Measurements from ENCODE around the gene FOXL3.
A peak's percentile ranks its signal among the peaks of the same experiment; 100 is the strongest.
"Not testable (repeated sequence)": the region's sequence is repeated elsewhere in the genome, so short reads cannot be mapped to it uniquely, and the experiment has no call there.

FOXL3 gene

DNA sequence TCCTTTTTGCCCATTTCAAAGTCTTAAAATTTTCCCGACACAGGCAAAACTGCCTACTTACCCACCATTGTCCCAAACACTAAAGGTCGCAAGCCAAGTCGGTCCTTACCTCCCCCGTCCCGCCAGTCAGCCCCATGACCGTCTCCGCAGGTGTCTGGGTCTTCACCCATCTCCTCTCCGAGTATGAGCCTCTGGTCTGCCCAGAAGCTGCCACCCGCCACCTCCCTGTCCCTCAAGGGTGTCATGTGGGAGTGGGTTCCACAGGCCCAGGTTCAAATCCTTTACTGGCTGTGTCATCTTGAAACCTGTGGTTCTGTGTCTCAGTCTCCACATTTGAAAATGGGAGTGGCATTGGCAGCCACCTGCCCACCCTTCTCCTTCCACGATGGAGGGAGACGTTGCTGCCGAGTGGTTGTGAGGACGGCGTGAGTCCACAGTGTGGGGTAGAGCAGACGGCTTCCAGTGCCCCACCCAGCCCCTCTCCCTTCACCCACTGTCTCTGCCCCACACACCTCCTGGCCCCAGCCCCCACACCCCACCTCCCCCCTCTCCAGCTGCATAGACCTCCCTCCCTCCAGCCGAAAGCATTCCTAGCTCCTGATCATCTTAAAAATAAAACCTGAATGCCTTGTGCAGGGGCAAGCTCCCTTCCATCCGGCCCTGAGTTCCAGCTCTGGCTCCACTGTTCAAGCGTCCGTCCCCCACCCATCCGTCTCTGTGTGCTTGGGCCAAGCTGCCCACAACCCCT, 35.3 kb downstream of the FOXL3 start:
- no peak for DNase-seq

DNA sequence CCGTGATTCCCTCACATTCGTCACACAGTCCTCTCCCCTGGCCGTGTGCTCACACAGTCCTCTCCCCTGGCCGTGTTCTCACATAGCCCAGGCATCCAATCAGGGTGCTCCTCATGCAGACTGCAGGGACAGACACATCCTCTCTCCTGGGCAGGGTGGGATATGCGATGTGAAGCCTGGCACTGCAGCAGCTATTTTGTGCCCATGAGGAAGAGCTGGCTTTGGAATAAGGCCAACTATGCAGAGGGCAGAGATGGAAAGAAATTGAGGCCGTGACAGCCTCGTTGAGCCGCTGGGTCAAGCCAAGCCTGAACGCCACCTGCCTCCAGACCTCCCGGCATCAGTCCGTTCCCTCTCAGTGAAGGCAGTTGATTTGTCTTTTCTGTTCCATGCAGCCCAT, 35.8 kb downstream of the FOXL3 start:
- no peak for DNase-seq

DNA sequence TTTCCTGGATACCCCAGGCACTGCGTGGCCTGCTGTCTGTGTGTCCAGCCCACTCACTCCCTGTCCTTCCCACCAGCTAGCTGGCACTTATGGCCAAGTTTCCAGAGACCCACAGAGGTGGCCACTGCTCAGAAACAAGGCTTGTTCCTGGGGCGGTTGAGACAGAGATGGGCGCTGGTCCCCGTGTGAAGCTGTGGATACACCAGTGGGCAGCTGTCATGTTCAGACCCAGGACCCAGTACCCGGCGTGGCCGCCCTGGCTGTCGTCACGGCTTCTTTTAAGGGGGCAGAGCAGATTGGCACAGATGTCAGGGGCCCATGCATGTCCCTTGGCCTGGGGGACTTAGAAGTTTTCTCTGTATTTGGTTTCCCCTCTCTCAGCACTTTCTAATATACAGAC, 36.3 kb downstream of the FOXL3 start:
- DNase-seq: no peak

DNA sequence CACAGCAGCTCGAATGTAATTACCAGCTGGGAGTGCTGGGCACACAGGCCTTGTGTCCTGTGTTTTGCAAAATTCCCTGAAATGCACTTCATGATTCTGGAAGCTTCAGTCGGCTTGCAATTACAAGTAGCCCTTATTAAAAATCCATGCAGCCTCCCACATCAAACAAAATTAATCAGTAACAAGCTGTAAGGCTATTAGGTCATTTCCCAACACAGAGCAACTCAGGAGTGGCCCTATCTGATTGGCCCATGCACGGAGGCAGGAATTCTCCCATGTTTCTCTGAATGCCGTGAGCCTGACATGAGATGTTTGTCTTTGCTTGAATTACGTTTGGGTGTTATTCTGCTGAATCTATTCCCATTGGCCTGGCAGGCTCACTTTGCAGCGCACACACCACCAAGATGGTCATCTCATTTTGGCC, 36.9 kb downstream of the FOXL3 start:
- no peak for DNase-seq

DNA sequence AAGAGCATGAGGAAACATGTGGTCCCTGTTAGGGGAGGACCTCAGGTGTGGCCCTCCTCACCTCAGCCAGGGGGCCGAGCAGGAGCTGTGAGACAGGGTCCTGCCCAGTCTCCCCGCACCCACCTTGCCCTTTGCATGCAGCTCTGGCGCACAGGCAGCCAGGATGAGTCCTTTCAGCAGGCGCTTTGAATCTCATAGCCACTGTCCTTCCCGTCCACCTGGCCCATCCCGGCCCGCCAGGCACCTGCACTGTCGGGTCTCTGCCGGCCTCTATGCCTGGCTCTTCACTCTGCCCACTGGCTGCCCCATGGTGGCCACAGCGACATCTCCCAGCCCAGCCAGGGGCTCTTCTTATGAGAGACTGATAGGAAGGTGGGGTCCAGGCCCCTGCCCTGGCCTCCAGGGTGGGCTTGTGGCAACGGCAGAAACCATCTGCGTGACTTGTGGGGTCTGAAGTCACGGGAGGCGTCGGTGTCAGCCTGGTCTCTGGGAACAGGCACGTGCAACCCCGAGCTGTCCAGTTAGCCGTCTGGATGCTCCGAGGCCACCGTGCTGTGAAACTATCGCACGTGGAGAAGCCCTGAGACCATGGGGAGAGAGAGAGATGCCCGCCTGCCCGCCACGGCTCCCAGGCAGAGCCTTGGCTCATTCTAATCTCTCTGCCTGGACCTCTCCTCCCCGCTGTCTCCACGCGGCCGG, 37.4 kb downstream of the FOXL3 start:
- no peak for DNase-seq

DNA sequence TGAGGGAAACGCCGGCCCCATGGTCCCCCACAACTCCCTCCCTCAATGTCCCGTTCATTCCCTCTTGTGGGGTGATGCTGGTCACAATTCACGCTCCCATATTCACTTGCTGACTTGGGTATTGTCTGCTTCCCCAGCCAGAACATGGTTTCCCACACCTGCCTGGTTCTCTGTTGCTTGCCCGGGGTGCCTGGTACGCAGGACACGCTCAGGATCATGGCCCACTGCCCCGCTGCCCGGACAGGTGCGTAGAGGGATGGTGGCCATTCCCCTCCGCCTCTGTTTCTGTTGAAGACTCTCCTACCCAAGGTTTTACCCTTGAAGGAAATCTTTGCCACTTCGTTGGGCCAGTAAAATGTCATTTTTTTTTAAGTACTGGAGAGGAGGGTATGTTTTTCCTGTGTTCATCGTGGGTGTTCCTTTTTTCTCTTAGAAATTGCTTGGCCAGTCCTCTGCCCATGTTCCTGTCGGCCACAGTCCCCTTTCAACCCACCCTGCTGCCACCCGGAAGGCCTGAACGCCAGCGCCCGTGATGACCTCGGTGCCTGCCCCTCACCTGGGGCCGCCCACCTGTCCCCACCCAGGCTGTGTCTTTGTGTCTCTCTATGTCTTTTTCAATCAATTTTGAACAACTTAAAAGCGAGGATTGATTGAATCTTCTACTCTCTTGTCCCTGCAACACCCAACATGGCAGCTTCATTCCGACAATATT, 38.2 kb downstream of the FOXL3 start:
- DNase-seq: no peak

DNA sequence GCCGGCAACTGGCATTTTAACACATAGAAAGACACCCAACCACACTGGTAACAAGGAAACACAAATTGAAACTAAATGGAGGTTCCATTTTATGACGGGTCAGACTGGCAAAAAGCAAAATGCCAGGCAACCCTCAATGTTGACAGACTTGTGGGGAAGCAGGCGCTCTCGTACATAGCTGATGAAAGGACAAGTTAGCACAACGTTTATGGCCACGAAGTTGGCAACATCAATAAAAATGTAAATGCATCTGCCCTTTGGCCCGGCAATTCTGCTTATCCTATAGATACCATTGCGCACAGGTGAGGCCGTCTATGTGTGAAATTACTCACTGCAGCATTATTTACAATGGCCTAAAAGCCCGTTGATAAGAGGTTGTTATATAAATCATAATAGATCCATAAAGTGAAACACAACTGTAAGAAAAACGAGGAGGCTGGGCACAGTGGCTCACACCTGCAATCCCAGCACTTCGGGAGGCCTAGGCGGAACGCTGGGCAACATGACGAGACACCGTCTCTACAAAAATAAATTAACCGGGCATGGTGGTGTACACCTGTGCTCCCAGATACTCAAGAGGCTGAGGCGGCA, 39.8 kb downstream of the FOXL3 start:
- DNase-seq: no peak

DNA sequence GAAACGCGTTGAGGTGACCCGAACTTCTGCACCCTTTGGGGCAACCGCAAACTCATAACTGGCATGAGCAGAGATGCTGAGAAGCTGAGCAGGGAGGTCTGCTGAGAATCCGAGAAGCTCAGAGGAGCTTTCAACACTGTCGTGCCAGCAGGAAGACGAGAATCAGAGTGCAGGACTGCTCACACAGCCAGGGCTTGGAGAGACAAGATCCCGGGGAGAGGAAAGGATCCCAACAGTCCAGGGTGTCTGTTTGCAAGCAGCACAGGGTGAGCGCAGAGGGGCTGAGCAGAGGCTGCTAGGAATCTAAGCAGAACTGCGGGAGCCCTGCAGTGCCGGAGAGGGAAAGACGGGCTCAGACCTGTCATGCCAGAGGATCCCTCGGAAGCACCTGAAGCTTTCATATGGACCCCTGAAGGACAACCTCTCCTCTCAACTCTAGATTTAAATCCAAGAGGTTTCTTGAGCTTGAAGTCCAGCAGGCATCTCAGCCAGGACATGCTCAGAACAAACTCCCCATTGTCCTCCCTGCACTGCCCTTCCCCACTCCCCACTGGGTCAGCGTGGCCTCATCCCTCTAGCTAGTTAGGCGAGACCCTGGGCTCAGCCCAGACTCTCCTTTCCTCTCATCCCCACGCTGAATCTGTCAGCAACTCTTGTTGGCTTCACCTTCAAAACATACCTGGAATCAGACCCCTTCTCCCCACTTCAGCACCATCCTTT, 40.7 kb downstream of the FOXL3 start:
- DNase-seq: no peak

DNA sequence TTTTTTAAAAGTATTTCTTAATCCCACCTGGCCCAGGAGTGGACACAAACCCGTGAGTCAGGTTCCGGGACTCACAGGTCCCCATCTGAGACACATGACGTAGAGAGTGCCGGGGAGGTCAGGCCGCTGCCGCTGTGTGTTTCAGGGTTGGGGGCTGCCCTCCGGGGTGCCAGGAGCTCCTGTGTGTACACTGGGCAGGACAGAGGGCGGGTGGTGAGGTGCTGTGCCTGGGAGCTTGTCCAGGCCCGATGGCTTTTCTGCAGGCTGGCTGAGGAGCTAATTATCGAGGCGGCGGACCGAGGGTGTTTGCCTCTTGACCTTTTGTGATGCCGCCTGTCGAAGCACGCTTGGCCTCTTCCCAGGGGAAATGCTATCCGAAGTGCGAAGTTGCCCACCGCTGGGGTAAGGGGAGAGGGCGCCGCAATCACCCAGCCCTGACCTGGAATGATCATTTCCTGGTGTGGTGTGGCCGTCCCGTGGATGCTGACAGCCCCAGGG, 42.1 kb downstream of the FOXL3 start:
- no peak for DNase-seq

DNA sequence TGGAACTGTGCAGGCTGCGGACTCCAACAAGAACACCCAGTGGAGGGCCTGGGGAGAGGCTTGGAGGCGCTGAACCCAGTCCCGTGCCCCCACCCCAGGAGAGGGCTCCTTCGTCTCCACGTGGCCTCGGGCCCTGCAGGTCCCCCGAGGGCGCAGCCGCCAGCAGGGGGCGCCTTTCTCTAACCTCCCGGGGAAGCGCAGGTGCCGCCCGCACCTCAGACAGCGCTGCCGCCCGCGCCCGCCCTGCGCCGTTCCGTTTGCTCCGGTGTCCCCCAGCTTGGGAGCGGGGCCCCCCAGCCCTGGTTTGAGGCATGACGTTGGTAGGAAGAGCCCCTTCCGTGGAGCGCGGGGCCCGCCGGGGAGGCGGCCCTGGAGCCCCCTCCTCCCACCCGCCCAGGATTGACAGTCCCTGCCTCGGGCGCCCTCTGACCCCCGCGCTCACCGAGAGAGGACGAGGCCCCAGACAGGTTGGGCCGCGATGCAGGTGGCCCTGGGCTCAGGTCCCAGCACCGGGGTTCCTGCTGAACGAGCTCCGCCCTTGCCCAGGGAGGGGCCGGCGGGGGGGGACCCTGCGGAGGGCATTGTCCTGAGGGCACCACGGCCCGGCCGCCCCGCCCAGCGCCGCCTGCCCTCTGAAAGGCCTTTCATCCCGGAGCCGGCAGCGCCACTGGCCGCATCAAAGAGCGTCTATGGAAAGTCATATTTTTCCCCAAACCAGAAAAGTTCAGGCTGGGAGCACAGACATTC, 42.8 kb downstream of the FOXL3 start:
- peak; percentile 29 for DNase-seq

DNA sequence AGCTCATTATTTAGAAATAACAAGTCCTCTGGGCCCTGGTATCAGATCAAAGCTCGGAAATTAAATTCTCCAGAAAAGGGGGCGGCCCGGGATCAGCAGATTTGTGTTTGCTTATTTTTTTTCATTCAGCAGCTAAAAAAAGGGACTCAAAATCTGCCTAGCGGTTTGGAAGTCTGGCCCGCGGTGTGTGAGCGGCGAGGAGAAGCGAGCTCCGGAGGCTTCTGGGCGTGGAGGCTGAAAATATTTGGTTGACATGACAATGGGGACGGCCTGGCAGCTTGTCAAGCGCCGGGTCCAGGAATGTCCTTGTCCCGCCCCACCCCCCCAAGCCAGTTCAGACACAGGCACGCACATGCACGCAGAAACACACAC, 43.4 kb downstream of the FOXL3 start:
- no peak for DNase-seq

DNA sequence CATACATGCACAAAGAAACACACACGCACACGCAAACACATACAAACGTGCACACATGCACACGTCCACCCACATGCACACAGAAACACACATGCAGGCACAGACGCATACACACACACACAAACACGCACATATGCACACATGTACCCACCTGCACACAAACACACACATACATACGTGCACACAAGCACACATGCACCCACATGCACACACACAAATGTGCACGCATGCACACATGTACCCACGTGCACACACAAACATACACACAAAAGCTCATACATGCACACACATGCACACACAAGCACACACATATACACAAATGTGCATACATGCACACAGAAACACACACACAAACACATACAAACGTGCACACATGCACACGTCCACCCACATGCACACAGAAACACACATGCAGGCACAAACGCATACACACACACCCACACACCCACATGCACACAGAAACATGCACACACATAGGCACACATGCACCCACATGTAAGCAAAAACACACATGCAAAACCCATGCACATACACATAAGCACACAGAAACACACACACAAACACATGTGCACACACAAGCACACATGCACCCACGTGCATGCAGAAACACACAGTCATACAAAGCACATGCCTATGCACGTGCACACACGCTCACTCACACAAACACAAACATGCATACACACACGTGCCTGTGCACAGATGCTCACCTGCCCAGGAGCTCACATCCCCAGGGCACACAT, 44.8 kb downstream of the FOXL3 start:
- DNase-seq: no peak

DNA sequence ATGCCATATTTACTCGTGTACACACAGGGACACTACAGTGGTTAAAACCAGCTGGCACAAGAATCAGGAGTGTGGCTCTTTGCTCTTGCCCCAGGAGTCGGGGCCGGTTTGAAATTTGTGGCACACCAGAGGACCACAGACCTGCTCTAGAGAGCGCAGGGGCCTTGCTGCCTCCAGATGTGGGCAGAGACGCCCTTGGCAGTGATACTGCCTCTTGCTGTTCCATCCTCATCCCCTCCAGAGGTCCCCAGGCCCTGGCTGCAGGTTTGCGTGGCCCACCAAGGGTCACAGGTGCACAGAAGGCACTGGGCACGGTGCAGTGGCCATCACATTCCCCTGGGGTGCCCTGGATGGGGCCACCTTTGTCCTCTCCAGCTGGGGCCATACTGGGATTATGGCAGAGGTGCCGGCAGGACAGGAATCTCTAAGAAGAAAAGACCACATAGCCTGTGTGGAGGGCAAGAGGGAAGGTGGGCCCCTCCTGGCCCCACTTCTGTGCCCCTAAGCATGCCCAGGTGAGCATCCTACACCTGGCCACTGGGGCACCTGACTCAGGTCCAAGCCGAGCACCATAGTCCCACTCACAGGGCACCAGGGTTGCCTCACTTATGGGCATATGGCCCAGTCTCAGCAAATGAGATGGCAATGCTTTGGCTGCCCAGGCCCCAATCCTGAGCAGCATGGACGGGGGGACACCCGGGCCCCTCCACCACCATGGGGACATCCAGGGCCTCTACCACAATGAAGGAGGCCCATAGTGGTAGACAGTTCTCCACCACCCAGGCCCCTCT, 45.6 kb downstream of the FOXL3 start:
- DNase-seq: no peak

DNA sequence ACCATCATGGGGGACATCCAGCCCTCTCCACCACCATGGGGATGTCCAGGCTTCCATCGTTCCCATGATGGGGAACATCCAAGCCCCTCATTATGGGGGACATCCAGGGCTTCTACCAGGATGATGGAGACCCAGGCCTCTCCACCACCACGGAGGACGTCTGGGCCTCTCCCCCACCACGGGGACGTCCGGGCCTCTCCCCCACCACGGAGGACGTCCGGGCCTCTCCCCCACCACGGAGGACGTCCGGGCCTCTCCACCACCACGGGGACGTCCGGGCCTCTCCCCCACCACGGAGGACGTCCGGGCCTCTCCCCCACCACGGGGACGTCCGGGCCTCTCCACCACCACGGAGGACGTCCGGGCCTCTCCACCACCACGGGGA, 46.2 kb downstream of the FOXL3 start:
- DNase-seq: not testable (repeated sequence)

DNA sequence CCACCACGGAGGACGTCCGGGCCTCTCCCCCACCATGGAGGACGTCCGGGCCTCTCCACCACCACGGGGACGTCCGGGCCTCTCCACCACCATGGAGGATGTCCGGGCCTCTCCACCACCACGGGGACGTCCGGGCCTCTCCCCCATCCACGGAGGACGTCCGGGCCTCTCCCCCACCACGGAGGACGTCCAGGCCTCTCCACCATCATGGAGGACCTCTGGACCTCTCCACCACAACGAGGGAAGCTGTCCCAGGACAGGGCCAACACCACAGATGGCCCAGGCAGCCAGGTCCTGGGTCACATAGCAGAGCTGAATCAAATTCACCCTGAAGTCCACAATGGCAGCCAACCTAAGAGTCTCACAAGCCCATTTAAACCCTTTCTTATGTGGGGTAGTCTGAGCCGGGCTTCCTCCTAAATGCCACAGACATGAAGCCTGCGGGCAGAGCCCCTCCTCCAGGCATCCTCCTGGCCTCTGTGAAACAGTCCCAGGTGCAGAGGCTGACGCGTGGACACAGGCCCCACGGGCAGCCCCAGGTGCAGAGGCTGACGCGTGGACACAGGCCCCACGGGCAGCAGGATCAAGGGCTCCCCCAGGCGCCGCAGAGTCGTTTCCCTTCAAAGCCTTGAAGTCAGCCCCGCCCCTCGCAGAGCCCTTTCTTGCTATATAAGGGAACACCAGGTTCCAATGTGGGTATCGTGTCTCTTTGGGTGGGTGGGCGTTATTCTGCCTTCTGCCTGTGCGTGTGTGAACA, 47.0 kb downstream of the FOXL3 start:
- no peak for DNase-seq

DNA sequence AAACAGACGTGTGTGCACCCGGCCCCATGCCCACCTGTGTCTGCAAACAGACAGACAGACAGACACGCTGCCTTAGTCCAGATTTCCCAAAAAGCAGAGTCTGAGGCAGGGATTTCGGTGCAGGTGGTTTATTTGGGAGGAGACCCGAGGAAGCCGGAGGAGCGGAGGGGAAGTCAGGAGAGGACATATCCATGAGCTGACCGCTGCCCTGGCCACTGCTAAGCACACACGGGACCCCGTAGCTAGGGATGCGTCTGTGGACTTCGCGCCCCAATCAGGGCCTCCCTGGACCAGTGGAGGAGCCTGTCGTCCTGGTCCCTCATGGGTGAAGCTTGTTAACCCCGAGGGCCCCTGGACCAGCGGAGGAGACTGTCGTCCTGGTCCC, 47.6 kb downstream of the FOXL3 start:
- no peak for DNase-seq

DNA sequence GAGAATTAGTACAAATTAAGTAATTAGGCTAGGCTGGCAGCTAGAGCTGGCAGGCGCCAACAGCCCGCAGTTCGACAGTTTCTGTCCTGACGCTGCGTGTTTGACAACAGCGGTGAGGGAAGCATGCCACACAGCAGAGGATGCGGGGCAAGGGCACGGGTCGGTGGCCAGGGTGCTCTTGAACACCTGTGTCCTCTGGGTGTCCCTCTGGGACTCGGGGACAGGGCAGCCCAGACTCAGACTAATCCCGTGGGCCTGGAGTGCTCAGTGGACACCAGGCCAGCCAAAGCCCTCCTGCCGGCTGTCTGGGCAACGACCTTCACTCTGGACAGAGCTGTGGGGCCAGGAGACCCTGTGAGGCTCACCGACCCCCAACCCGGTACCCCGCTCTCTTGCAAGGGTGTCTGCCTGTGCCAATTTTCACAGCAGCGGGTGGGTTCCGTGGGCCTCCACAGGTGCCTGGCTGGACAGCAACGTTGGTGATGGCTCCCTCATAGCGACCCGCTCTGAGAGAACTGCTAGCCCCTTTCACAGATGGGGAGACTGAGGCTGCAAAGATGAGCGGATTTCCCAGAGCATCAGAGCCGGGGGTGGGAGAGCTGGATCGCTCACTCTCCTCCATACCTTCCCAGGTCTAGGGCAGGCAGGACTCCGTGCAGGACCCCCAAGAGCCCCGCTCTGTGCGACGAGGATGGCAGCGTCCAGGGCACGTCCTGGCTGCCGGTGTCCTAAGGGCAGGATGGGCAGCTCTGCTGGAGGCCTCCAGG, 48.5 kb downstream of the FOXL3 start:
- no peak for DNase-seq

DNA sequence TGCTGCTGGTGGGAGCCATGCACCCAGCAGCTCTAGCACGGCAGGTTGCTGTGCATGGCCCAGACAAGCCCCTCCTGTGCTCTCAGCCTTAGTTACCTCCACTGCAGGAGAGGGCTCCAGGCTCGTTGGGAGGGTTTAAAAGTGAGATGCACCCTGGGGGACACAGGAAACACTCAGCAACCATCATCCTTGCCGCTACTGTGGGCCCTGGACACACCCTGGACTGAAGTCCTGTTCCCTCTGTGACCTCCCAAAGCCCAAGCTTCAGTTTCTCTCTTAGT, 49.0 kb downstream of the FOXL3 start:
- DNase-seq: no peak

DNA sequence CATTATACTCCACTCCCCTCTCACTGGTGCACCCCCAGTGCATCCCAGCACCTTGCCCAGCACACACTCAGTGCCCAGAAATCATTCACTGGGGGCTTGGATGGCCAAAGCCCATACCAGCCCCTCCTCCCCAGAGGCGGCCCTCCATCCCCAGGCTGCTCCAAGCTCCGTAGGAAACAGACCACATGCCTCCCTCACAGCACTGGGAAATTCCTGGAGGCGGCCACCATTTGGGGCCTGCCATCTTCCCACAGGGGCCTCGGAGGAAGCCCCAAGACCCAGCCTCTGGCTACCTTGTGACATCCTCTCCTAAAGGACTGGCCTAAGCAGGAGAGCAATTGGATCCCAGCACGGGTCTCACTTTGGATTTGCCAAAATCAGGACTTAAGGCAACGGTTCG, 49.7 kb downstream of the FOXL3 start:
- no peak for DNase-seq
